Activated CD8-positive, alpha-beta memory T cell treated with anti-CD3 and anti-CD28 coated beads, Interleukin-2, amount 10 ng/mL, durations not matched to agents 7 days and 5 days (primary cell): ENCODE measurements around the gene CCRL2. TPM values are rescaled to one million over a fixed set of nuclear protein-coding genes. Genes with fewer than 3 reads are reported as not detected.
"Not testable (repeated sequence)": the region's sequence is repeated elsewhere in the genome, so short reads cannot be mapped to it uniquely, and the experiment has no call there.

Experiments
- ATAC-seq: fragments of 150-1000 bp; cut with Tn5 transposase; one replicate; pipeline ENCODE4 v1.10.0; 2021; ENCODE audit warnings: moderate library complexity
- CTCF ChIA-PET: fragments of 350-600 bp; sonication (Branson Sonifier 250); formaldehyde crosslinking; loops from one replicate; lab custom pipeline; 2021; ENCODE audit warnings: antibody characterized with exemption; lab: Charles Lee
- DNase-seq: peaks from one replicate; pipeline ENCODE4 v3.0.0-alpha.2; 2020
- H3K27ac Mint-ChIP-seq: one replicate; pipeline ENCODE4 v1.8.0; 2021; ENCODE audit warnings: mild to moderate bottlenecking, mixed read lengths
- H3K27me3 Mint-ChIP-seq: one replicate; pipeline ENCODE4 v1.8.0; 2021; ENCODE audit warnings: mixed read lengths
- H3K36me3 Mint-ChIP-seq: one replicate; pipeline ENCODE4 v1.8.0; 2021; ENCODE audit warnings: mild to moderate bottlenecking, mixed read lengths
- H3K4me1 Mint-ChIP-seq: one replicate; pipeline ENCODE4 v1.8.0; 2021; ENCODE audit warnings: mixed read lengths
- H3K4me3 Mint-ChIP-seq: one replicate; pipeline ENCODE4 v1.8.0; 2021; ENCODE audit warnings: mild to moderate bottlenecking, moderate library complexity, mixed read lengths
- H3K9me3 Mint-ChIP-seq: one replicate; pipeline ENCODE4 v1.8.0; 2022; ENCODE audit warnings: low read depth, mixed read lengths
- total RNA-seq, 2 experiments: library from RNA; stranded (reverse); gene quantifications; one replicate each; pipeline ENCODE4 v1.2.3, GENCODE V29; 2021

The CCRL2 gene
- total RNA-seq, 2 experiments from 2014 or later: 10.0 to 11.9 TPM

DNA sequence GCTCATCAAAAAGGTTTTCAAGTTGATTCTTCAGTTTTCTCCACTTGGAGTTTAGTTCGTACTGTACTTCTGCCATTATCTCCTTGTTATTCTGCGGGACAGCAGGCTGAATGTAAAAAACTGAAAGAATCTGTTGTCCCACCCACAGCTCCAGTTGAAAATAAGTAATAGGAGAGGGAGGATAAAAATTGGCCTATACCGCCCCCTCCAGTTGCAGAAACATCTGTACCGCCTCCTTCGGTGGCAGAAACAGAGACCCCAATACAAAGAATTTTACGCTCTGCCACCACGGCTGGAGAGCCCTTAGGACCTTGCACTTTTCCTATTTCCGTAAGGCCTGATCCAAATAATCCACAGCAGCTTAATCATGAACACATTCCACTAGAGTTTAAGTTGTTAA, 20.3 kb downstream of the CCRL2 start:
- H3K27ac Mint-ChIP-seq, H3K36me3 Mint-ChIP-seq, ATAC-seq, H3K27me3 Mint-ChIP-seq, DNase-seq, H3K9me3 Mint-ChIP-seq, H3K4me3 Mint-ChIP-seq: not testable (repeated sequence)
- CTCF ChIA-PET: interaction anchor here (0.6 to 2.7 kb wide), 13 partner anchors 10 to 151 kb away, joined by 3 to 9 read pairs (median 5); partner anchors contain the start of genes CCR5 and CCRL2
- H3K4me1 Mint-ChIP-seq: peaks cover 16% of the 10 kb centered on the region

DNA sequence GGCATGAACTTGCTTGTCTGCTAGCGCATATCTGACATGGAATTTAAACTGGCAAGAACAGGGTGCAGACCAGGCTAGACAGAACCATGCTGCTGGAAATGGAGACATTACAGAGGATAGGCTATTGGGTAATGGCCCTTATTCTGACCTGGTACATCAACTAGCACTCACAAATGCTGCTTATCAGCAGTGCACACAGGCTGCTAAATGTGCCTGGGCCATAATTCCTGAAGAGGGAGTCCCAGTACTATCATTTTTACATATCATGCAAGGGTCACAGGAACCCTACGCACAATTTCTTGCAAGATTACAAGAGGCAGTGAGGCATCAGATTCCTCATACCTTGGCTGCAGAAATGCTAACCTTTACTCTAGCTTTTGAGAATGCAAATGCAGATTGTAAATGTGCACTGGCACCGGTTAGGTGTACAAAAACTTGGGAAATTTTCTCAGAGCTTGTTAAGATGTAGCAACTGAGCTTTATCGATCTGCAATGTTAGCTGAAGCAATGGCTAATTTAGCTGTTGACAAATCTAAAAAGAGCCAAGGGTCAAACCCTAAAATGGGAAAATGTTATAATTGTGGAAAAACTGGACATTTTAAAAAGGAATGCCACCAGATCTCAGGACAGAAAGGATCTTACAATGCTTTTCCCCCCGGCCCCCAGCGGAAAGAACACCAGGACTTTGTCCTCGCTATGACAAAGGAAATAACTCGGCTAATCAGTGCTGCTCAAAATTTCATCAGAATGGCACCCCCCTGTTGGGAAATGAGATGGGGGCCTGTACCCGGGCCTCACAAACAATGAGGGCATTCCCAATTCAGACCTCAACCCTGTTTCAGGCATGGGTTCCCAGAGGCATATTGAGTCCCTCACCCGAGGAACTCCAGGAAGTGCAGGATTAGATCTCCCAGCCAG, 21.1 kb downstream of the CCRL2 start:
- H3K4me3 Mint-ChIP-seq: no peak overlapping the region
- DNase-seq: no peak
- no peak overlapping the region for H3K27ac Mint-ChIP-seq
- H3K36me3 Mint-ChIP-seq: no peaks in the 10 kb centered on the region
- no peak for ATAC-seq
- peaks cover 20% of the 10 kb centered on the region for H3K4me1 Mint-ChIP-seq
- peaks cover 3% of the 10 kb centered on the region for H3K9me3 Mint-ChIP-seq
- peaks cover 6% of the 10 kb centered on the region for H3K27me3 Mint-ChIP-seq
- CTCF ChIA-PET: interaction anchor here (1.0 to 2.7 kb wide), 7 partner anchors 10 to 349 kb away, joined by 3 to 9 read pairs (median 4); partner anchors contain the start of gene CCR5

DNA sequence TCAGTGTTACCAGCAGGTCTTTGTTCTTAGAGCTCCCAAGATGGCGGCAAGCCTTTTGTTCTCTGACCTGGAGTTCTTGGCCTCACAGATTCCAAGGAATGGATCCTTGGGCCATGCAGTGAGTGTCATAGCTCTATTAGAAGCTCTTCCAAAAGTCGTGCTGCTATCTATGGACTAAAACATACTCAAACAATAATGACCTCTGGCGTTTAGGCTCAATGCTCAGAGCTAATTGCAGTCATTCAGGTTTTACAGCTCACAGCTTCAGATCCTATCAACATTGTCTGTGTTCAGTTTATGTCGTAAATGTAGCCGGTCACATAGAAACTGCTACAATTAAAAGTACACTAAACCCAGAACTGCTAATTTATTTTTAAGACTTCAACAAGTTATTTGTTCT, 22.2 kb downstream of the CCRL2 start:
- CTCF ChIA-PET: interaction anchor here (0.6 to 1.3 kb wide), 5 partner anchors 17 to 350 kb away, joined by 3 to 4 read pairs (median 3); partner anchors contain the start of gene CCR1
- H3K9me3 Mint-ChIP-seq: peaks cover 3% of the 10 kb centered on the region
- H3K27ac Mint-ChIP-seq: no peak overlapping the region
- peaks cover 2% of the 10 kb centered on the region for H3K36me3 Mint-ChIP-seq
- H3K4me1 Mint-ChIP-seq: peaks cover 22% of the 10 kb centered on the region
- ATAC-seq (no peak), DNase-seq (no peak)
- H3K27me3 Mint-ChIP-seq: peaks cover 6% of the 10 kb centered on the region
- H3K4me3 Mint-ChIP-seq: no peak overlapping the region

DNA sequence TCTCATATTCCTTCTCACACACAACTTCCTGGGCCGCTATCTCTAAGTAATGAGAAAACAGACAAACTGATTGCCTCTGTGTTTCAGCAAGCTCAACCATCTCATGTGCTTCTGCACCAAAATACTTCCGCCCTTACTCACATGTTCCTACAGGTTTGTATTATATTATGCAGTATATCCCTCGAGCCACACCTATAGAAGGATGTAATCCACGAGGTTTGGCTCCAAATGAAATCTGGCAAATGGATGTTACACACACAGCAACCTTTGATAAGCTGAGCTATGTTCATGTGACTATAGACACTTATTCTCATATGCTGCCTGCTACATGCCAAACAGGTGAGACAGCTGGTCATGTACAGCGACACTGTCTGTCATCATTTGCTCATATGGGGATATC, 22.6 kb downstream of the CCRL2 start:
- H3K9me3 Mint-ChIP-seq: peaks cover 3% of the 10 kb centered on the region
- H3K4me3 Mint-ChIP-seq: no peak overlapping the region
- peaks cover 2% of the 10 kb centered on the region for H3K36me3 Mint-ChIP-seq
- DNase-seq: no peak
- peaks cover 22% of the 10 kb centered on the region for H3K4me1 Mint-ChIP-seq
- peaks cover 6% of the 10 kb centered on the region for H3K27me3 Mint-ChIP-seq
- no peak for ATAC-seq
- no peak overlapping the region for H3K27ac Mint-ChIP-seq
- CTCF ChIA-PET: interaction anchor here (0.6 to 0.9 kb wide), 2 partner anchors 27 to 221 kb away, joined by 3 to 4 read pairs; partner anchors contain the start of gene CCR1

DNA sequence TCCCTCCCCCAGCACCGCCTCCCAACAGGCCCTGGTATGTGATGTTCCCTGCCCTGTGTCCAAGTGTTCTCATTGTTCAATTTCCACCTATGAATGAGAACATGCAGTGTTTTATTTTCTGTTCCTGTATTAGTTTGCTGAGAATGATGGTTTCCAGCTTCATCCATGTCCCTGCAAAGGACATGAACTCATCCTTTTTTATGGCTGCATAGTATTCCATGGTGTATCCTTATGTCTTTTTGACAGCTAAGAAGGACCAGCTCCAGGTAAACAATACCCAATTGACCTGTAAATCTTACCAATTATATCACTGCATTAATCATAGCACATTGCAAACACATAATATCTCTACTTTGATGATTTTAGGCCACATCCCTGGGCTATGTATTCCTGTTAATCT, 23.8 kb downstream of the CCRL2 start:
- H3K9me3 Mint-ChIP-seq, H3K4me3 Mint-ChIP-seq, H3K27me3 Mint-ChIP-seq, H3K27ac Mint-ChIP-seq, ATAC-seq, H3K36me3 Mint-ChIP-seq, CTCF ChIA-PET, DNase-seq: not testable (repeated sequence)
- peaks cover 22% of the 10 kb centered on the region for H3K4me1 Mint-ChIP-seq

DNA sequence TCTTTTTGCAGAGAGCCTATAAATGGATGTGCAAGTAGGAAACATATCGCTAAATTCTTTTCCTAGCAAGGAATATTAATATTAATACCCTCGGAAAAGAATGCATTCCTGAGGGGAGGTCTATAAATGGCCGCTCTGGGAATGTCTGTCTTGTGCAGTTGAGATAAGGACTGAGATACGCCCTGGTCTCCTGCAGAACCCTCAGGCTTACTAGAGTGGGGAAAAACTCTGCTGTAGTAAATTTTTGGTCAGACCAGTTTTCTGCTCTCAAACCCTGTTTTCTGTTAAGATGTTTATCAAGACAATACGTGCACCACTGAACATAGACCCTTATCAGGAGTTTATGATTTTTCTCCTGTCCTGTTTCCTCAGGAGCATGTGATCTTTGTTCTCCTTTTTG, 24.8 kb downstream of the CCRL2 start:
- CTCF ChIA-PET, H3K9me3 Mint-ChIP-seq, H3K27ac Mint-ChIP-seq, ATAC-seq, DNase-seq, H3K4me3 Mint-ChIP-seq, H3K27me3 Mint-ChIP-seq, H3K36me3 Mint-ChIP-seq: not testable (repeated sequence)
- peaks cover 11% of the 10 kb centered on the region for H3K4me1 Mint-ChIP-seq

DNA sequence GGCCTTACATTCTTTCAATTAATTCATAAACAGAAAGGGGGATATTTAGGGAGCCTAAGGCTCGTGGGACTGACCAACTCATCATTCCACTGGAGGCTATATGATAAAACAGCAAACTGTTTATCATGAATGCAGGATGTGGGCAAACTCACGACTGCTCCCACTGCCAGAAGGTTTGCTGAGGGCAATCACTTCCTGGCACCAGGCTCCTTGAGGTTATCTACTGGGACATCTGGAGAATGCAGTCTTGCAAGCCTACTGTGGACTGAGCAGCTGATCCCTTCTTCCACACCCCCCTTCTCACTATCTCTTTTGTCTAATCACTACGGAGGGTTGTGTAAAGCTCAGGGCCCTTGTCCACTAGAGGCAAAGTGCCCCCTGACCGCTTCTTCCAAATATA, 26.1 kb downstream of the CCRL2 start:
- H3K27ac Mint-ChIP-seq, H3K4me1 Mint-ChIP-seq, CTCF ChIA-PET, H3K4me3 Mint-ChIP-seq, H3K9me3 Mint-ChIP-seq, DNase-seq, H3K27me3 Mint-ChIP-seq, H3K36me3 Mint-ChIP-seq, ATAC-seq: not testable (repeated sequence)

DNA sequence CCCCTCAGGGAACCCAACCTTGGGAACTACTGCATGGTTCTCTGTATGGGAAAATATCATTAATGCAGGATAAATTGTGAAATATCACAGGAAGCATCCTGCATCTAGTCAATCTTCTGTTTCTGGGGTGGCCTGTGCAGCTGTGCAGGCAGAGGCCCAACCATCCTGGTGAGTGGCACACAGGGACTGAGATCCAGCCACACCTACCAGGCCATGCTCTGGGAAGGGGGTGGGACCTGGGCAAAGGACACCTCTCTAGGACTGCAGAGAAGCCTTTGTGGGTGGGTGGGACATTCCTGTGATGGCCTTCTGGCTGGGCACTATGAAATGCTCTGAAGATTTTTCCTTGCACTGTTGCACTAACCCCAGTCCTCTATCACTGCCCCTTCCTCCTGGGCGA, 26.8 kb downstream of the CCRL2 start:
- Mint-ChIP-seq H3K4me1 (peaks cover 7% of the 10 kb centered on the region), H3K4me3 (no peak overlapping the region)
- CTCF ChIA-PET: no interaction called here

DNA sequence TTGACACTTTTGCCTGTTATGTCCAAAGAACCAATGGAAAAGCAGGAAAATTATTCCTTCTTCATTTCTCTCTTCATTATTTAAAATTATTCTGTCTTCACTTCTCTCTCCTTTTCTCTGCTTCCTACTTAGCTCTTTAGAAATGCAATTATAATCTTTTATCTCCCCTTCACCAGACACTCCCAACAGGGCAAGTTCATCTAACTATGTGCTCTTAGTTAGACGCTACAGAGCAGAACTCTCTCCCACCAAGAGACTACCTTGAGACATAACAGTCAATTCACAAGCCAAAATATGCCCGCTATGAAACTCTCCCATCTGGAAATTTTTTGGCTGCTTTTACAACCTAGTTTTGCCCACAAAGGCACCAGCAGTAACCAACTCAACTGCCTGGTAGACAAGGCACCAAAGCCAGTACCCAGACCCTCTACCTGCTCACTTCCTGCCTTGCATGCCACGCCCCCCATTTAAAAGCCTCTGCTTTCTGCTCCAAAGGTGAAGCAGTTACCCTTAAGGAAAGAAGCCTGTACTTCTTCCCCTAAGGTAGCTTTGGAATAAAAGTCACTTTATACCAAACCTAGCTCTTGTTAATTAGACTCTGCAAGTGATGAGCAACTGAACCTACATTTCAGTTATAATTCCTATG, 28.1 kb downstream of the CCRL2 start:
- H3K4me1 Mint-ChIP-seq: peaks cover 8% of the 10 kb centered on the region
- H3K27ac Mint-ChIP-seq: no peak overlapping the region
- peaks cover 3% of the 10 kb centered on the region for H3K9me3 Mint-ChIP-seq
- DNase-seq (no peak), ATAC-seq (no peak)
- H3K36me3 Mint-ChIP-seq: peaks cover 2% of the 10 kb centered on the region
- no peak overlapping the region for H3K4me3 Mint-ChIP-seq
- H3K27me3 Mint-ChIP-seq: peaks cover 6% of the 10 kb centered on the region
- CTCF ChIA-PET: interaction anchor here (1.5 kb wide), 1 partner anchor 18 kb away, joined by 5 read pairs; no protein-coding TSS in a partner anchor

More for the DNA sequence above, 26.8 kb downstream of the CCRL2 start:
- H3K27ac Mint-ChIP-seq: no peak overlapping the region
- ATAC-seq (no peak), DNase-seq (no peak)
- H3K9me3 Mint-ChIP-seq: peaks cover 3% of the 10 kb centered on the region
- H3K36me3 Mint-ChIP-seq: peaks cover 2% of the 10 kb centered on the region
- peaks cover 6% of the 10 kb centered on the region for H3K27me3 Mint-ChIP-seq

DNA sequence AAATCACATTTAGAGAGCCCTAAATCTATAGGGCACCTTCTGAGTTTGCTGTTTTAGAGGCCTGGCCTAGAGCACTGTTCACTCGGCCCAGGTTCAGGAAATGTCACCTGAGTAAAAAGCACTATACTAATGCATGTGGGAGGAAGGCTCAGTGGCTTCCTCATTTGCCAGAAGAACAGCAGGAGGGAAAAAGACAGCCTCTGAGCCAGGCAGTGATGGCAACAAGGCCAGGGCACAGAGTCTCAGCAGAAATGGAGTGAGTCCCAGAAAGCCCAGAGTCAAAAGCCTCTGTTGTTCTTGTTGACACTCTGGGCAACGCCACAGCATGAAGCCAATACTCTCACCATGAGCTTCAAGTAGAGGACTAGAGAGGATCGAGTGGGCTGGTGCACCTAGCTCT, 31.8 kb downstream of the CCRL2 start:
- no peaks in the 10 kb centered on the region for H3K27me3 Mint-ChIP-seq
- peaks cover 21% of the 10 kb centered on the region for H3K4me1 Mint-ChIP-seq
- H3K4me3 Mint-ChIP-seq: no peak overlapping the region
- H3K27ac Mint-ChIP-seq: no peak overlapping the region
- DNase-seq (no peak), ATAC-seq (no peak)
- CTCF ChIA-PET: interaction anchor here (1.4 kb wide), 1 partner anchor 32 kb away, joined by 3 read pairs; the partner anchor contains the start of genes CCR5AS and CCRL2
- H3K9me3 Mint-ChIP-seq: no peaks in the 10 kb centered on the region
- H3K36me3 Mint-ChIP-seq: no peaks in the 10 kb centered on the region

DNA sequence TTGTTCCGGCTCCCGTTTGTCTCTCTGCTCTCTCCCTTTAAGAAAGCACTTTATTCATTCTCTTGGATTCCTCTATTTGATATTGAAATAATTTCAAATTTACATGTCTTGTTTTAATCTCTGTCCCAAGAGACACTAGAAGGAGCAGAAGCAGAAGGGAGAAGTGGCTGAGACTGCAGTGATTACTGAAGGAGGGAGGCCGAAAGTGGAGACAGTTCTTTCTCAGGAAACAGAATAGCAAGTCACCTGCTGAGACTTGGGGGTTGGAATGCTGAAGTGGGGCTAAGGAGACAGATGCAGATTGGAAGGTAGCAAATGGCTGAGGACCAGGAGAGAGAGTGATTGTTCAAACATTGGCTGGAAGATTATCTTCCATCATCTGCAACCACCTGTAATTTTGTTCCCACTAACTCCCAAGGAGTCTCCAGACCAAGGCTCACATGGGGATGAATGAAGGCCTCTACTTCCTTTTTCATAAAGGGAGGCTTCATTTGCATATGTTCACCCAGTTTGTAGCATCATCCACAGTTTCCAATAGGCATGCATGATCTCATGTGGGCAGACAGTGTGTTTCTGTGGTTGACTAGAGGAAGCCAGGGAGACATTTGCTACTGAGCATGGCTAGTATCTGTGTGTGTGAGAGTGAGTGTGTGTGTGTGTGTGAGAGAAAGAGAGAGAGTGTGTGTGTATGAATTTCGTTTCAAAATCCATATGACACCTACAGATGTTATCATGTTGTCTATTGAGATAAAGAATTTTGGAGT, 33.7 kb downstream of the CCRL2 start:
- no peak overlapping the region for H3K4me3 Mint-ChIP-seq
- H3K36me3 Mint-ChIP-seq: no peaks in the 10 kb centered on the region
- H3K27ac Mint-ChIP-seq: peak overlapping the region; percentile 30
- H3K27me3 Mint-ChIP-seq: no peaks in the 10 kb centered on the region
- no peaks in the 10 kb centered on the region for H3K9me3 Mint-ChIP-seq
- CTCF ChIA-PET: no interaction called here
- peak; percentile 79 for DNase-seq
- ATAC-seq: peak; percentile 92
- H3K4me1 Mint-ChIP-seq: peaks cover 28% of the 10 kb centered on the region

DNA sequence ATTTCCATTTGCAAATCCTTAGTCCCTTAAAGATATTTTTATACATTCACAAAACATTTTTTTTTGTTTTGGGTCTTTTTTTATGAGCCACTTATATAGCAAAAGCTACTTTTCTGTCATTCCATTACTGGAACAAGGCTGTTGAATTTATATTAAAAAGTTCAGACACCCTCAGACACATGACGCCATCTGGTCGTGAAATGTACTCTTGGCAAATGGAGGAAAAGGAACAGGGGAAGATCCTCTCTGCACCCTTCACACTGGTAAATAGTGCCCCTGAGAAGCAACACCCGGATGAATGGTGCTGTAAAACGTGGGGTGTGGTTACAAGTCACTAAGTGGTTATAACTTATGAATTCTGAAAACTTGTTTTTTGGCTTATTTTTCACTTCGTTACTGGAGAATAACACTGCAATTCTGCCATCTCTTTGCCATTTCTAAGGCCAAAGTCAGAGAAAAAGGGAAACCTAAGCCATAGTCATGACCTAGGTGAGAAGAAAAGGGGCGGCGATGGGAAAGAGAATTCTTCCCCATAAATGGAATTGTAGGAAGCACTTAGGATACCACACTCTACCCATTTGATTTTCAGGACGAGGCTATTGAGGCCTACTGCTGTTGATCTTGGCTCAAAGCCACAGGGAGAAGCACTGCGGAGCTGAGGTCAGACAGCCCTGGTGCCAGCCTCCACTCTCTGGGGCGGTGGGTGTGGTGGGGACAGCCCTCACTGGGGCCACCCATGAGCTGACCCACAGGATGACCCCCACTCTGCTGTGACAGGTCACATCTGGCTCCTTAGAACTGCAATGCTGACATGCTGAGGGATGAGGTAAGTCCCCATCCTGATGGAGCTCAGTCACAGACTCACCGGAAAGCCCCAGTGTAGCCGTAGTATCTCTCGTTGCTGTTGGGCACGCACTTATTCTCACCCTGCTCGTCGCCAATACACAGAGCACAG, 35.8 kb downstream of the CCRL2 start:
- Mint-ChIP-seq H3K27me3 (peaks cover 4% of the 10 kb centered on the region), H3K36me3 (no peaks in the 10 kb centered on the region), H3K4me1 (peaks cover 28% of the 10 kb centered on the region), H3K9me3 (no peaks in the 10 kb centered on the region), H3K27ac (no peak overlapping the region), H3K4me3 (no peak overlapping the region)
- CTCF ChIA-PET: interaction anchor here (0.7 to 3.0 kb wide), 4 partner anchors 46 to 235 kb away, joined by 3 to 21 read pairs (median 3); no protein-coding TSS in a partner anchor
- no peak for ATAC-seq
- no peak for DNase-seq
